ENCODE data around the gene PDE6A.

- no peak for TF ChIP-seq POLR2A (IDR thresholded peaks at IDR 0.05; ENCODE audit: extremely low read depth, insufficient read length)
- TF ChIP-seq CTCF (IDR thresholded peaks at IDR 0.05; ENCODE audit: low read depth, low read length) = no peak
- no peak for TF ChIP-seq MAX (IDR thresholded peaks at IDR 0.05; ENCODE audit: low read depth, low read length)
- TF ChIP-seq MYC (IDR thresholded peaks at IDR 0.05; ENCODE audit: low read depth, low read length) = no peak
Observed at GRCh38 chr5:149907828-149908227, 36.8 kb downstream of the PDE6A start.

Data from NB4 (cell line).